GM21619 (cell line): ENCODE data around the gene HIBCH.

Experiments used
- ATAC-seq: cut with Tn5 transposase; IDR thresholded peaks from one replicate; pipeline ENCODE4 v1.9.1; 2021; ENCODE audit not compliant: unreplicated experiment

The HIBCH gene

GRCh38 chr2:190199530-190199929 lies 120.1 kb downstream of the HIBCH start:
- no peak for ATAC-seq

- no peak for ATAC-seq
Measured at GRCh38 chr2:190199109-190199508, 120.5 kb downstream of the HIBCH start.

- ATAC-seq: no peak
Measured at GRCh38 chr2:190197143-190197720, 122.4 kb downstream of the HIBCH start.

- no peak for ATAC-seq
Measured at GRCh38 chr2:190190507-190191162, 129.0 kb downstream of the HIBCH start.

- ATAC-seq: no peak
Measured at GRCh38 chr2:190188289-190188688, 131.3 kb downstream of the HIBCH start.

GRCh38 chr2:190186238-190186637 lies 133.4 kb downstream of the HIBCH start:
- ATAC-seq: no peak

- no peak for ATAC-seq
Measured at GRCh38 chr2:190185380-190185779, 134.2 kb downstream of the HIBCH start.

GRCh38 chr2:190184460-190184859 lies 135.2 kb downstream of the HIBCH start:
- ATAC-seq: no peak

- ATAC-seq: no peak
Measured at GRCh38 chr2:190183539-190183938, 136.1 kb downstream of the HIBCH start.

GRCh38 chr2:190182071-190182524 lies 137.5 kb downstream of the HIBCH start:
- ATAC-seq: no peak

- no peak for ATAC-seq
Measured at GRCh38 chr2:190181123-190181669, 138.4 kb downstream of the HIBCH start.

- ATAC-seq: peak; percentile 77
Measured at GRCh38 chr2:190180313-190181122, 139.1 kb downstream of the HIBCH start.

- peak; percentile 18 for ATAC-seq
Measured at GRCh38 chr2:190179754-190180312, 139.8 kb downstream of the HIBCH start.

- no peak for ATAC-seq
Measured at GRCh38 chr2:190178066-190178722, 141.4 kb downstream of the HIBCH start.

GRCh38 chr2:190177249-190178040 lies 142.2 kb downstream of the HIBCH start:
- no peak for ATAC-seq

GRCh38 chr2:190173392-190173791 lies 146.2 kb downstream of the HIBCH start:
- ATAC-seq: no peak

GRCh38 chr2:190170673-190171072 lies 149.0 kb downstream of the HIBCH start:
- no peak for ATAC-seq

GRCh38 chr2:190169221-190170072 lies 150.2 kb downstream of the HIBCH start:
- no peak for ATAC-seq

- ATAC-seq: no peak
Measured at GRCh38 chr2:190167702-190168101, 151.9 kb downstream of the HIBCH start.
